OCI-LY7 (cell line): ENCODE data around the gene NOL6. TPM values are rescaled to one million over a fixed set of nuclear protein-coding genes. Genes with fewer than 3 reads are reported as not detected.
A peak's percentile ranks its signal among the peaks of the same experiment; 100 is the strongest.

Experiments used
- BruUV-seq: library from RNA; stranded (reverse); fragments of 400-500 nt; replicated peaks from 2 replicates; lab custom pipeline; 2021; lab: Mats Ljungman, UMichigan
- CTCF ChIA-PET: fragments of 300-600 bp; sonication (Branson Sonifier 250); formaldehyde crosslinking; loops from one replicate; lab custom pipeline; 2022; ENCODE audit warnings: antibody characterized with exemption; ENCODE audit not compliant: unreplicated experiment; lab: Charles Lee
- POLR2A ChIA-PET: fragments of 300-600 bp; sonication (Branson Sonifier 250); formaldehyde crosslinking; loops from one replicate; lab custom pipeline; 2022; ENCODE audit warnings: antibody characterized with exemption; lab: Charles Lee
- DNase-seq: peaks from one replicate; pipeline ENCODE4 v3.0.0-alpha.2; 2015; ENCODE audit warnings: low spot score
- H2AFZ ChIP-seq: fragments of 200-600 bp; sonication (generic), shearing (Covaris generic); 2 replicates; pipeline ENCODE4 v1.6.1; 2014; ENCODE audit warnings: mild to moderate bottlenecking, antibody characterized with exemption, low read length, moderate library complexity
- H3K27ac ChIP-seq: fragments of 200-600 bp; sonication (generic); 2 replicates; pipeline ENCODE4 v1.5.1; 2014; ENCODE audit warnings: mixed run types, low read depth, mild to moderate bottlenecking, moderate library complexity, low read length, inconsistent platforms; ENCODE audit not compliant: poor library complexity, severe bottlenecking
- H3K36me3 ChIP-seq: fragments of 200-600 bp; sonication (generic); 2 replicates; pipeline ENCODE4 v1.6.1; 2014; ENCODE audit warnings: mild to moderate bottlenecking, antibody characterized with exemption, low read length, moderate library complexity, mixed read lengths; ENCODE audit not compliant: insufficient read depth
- H3K4me1 ChIP-seq: fragments of 200-600 bp; sonication (generic); 2 replicates; pipeline ENCODE4 v1.5.1; 2014; ENCODE audit warnings: mild to moderate bottlenecking, low read length; ENCODE audit not compliant: insufficient read depth, poor library complexity, severe bottlenecking
- H3K4me2 ChIP-seq: fragments of 200-600 bp; sonication (generic); 2 replicates; pipeline ENCODE4 v1.6.1; 2014; ENCODE audit warnings: mild to moderate bottlenecking, low read length
- H3K4me3 ChIP-seq: fragments of 200-600 bp; sonication (generic); 2 replicates; pipeline ENCODE4 v1.5.1; 2014; ENCODE audit warnings: mild to moderate bottlenecking, low read depth, low read length; ENCODE audit not compliant: poor library complexity, severe bottlenecking
- H3K79me2 ChIP-seq: fragments of 200-600 bp; sonication (generic); 2 replicates; pipeline ENCODE4 v1.6.1; 2016; ENCODE audit warnings: low read depth, mild to moderate bottlenecking, low read length, moderate library complexity, mixed read lengths; ENCODE audit not compliant: insufficient read depth
- H3K9me2 ChIP-seq: fragments of 200-600 bp; sonication (generic); 2 replicates; pipeline ENCODE4 v1.6.1; 2016; ENCODE audit warnings: mild to moderate bottlenecking, low read length, mixed read lengths; ENCODE audit not compliant: insufficient read depth
- H3K9me3 ChIP-seq: fragments of 200-600 bp; sonication (generic); 2 replicates; pipeline ENCODE4 v1.6.1; 2014; ENCODE audit warnings: mild to moderate bottlenecking, mixed run types, low read length, mixed read lengths
- H4K20me1 ChIP-seq: fragments of 200-600 bp; sonication (generic); 2 replicates; pipeline ENCODE4 v1.6.1; 2014; ENCODE audit warnings: mild to moderate bottlenecking, antibody characterized with exemption, low read length, moderate library complexity, mixed read lengths; ENCODE audit not compliant: insufficient read depth
- CTCF ChIP-seq: fragments of 200-600 bp; sonication (generic); conservative IDR thresholded peaks from 2 replicates; pipeline ENCODE4 v1.5.1; 2014; ENCODE audit warnings: mild to moderate bottlenecking, antibody characterized with exemption, low read length, moderate library complexity, mixed read lengths
- EZH2phosphoT487 ChIP-seq: fragments of 200-600 bp; sonication (generic); IDR thresholded peaks from 2 replicates; pipeline ENCODE4 v1.6.1; 2018; ENCODE audit warnings: low read depth, borderline replicate concordance, mild to moderate bottlenecking, mixed run types, antibody characterized with exemption, low read length, moderate library complexity, mixed read lengths
- intact Hi-C: fragments of 100-400 bp; cut with micrococcal nuclease; formaldehyde crosslinking; loops from one replicate; pipeline ENCODE4 v1.10.0; 2022; ENCODE audit not compliant: unreplicated experiment
- total RNA-seq, 2 experiments: library from RNA; depleted of rRNA in 1 of 2; stranded (reverse); fragments of >200 nt in 1 of 2; shearing (Covaris generic) in 1 of 2; gene quantifications; 2 replicates each; pipeline ENCODE4 v1.2.3, GENCODE V29; 2014 to 2022

Gene NOL6
- total RNA-seq, 2 experiments from 2014 or later = 28.8 to 30.9 TPM

- no peak overlapping the region for H2AFZ ChIP-seq
- H3K79me2 ChIP-seq = peaks cover 28% of the 10 kb centered on the region
- CTCF ChIA-PET = interaction anchor here (0.9 to 3.5 kb wide), 3 partner anchors 13 to 20 kb away, joined by 3 to 28 read pairs (median 3); no protein-coding TSS in a partner anchor
- peak overlapping the region; percentile 85 for H3K4me3 ChIP-seq
- H3K9me2 ChIP-seq = no peaks in the 10 kb centered on the region
- H3K9me3 ChIP-seq = no peaks in the 10 kb centered on the region
- TF ChIP-seq EZH2phosphoT487 (no peak), CTCF (no peak)
- peaks cover 49% of the 10 kb centered on the region for H3K36me3 ChIP-seq
- H4K20me1 ChIP-seq = no peaks in the 10 kb centered on the region; the same call in 1 of the 2 replicates
- H3K4me2 ChIP-seq = peak overlapping the region; percentile 98
- DNase-seq = no peak
- POLR2A ChIA-PET = interaction anchor here (0.6 to 4.4 kb wide), 4 partner anchors 13 to 56 kb away, joined by 4 to 50 read pairs (median 16); partner anchors contain the start of gene AQP3
- H3K4me1 ChIP-seq = peaks cover 12% of the 10 kb centered on the region
- no TSS peak for BruUV-seq
- intact Hi-C loops = loop anchor here (5.0 kb wide), 1 partner anchor 180 kb away; the partner anchor contains the start of gene NFX1
- H3K27ac ChIP-seq = no peak overlapping the region
Measured at GRCh38 chr9:33472171-33472880, 1.4 kb downstream of the NOL6 start.

GRCh38 chr9:33471361-33471760 is 2.4 kb downstream of the NOL6 start:
- Histone ChIP-seq H3K9me3 (no peaks in the 10 kb centered on the region), H3K4me2 (peak overlapping the region; percentile 98), H2AFZ (no peak overlapping the region), H3K27ac (no peak overlapping the region), H3K4me1 (peaks cover 12% of the 10 kb centered on the region), H3K36me3 (peaks cover 58% of the 10 kb centered on the region), H3K79me2 (peaks cover 28% of the 10 kb centered on the region), H3K9me2 (no peaks in the 10 kb centered on the region), H3K4me3 (no peak overlapping the region), H4K20me1 (no peaks in the 10 kb centered on the region; the same call in 1 of the 2 replicates)
- intact Hi-C loops = loop anchor here (5.0 kb wide), 1 partner anchor 179 kb away; the partner anchor contains the start of gene NFX1
- DNase-seq = no peak
- CTCF ChIA-PET = interaction anchor here (0.7 to 3.5 kb wide), 2 partner anchors 19 to 38 kb away, joined by 3 to 28 read pairs; no protein-coding TSS in a partner anchor
- BruUV-seq = no TSS peak
- TF ChIP-seq CTCF = no peak
- TF ChIP-seq EZH2phosphoT487 = no peak
- POLR2A ChIA-PET = interaction anchor here (4.0 to 4.4 kb wide), 2 partner anchors 12 to 21 kb away, joined by 28 to 50 read pairs; partner anchors contain the start of gene AQP3
